Natural killer cell (primary cell): ENCODE results near the gene EPHA2. TPM values are rescaled to one million over a fixed set of nuclear protein-coding genes. Genes with fewer than 3 reads are reported as not detected.
A peak's percentile ranks its signal among the peaks of the same experiment; 100 is the strongest.
"Not testable (repeated sequence)": the region's sequence is repeated elsewhere in the genome, so short reads cannot be mapped to it uniquely, and the experiment has no call there.

ENCODE experiments used
- ATAC-seq, 3 donors: fragments of 150-1000 bp in 2 of 3; fragments of 200-7000 bp in 1 of 3; cut with Tn5 transposase; 1 replicate in 1 of 3; 2 replicates in 2 of 3; pipeline ENCODE4 v1.10.0; 2021; ENCODE audit warnings: mild to moderate bottlenecking in 2 of 3, moderate library complexity in 2 of 3
- DNase-seq, 2 donors: peaks; one replicate each; pipeline versions ENCODE4 v3.0.0 to v3.0.0-alpha.2; 2013 to 2021; ENCODE audit warnings: mixed read lengths in 1 of 2
- H3K27ac ChIP-seq: one replicate; pipeline ENCODE4 v1.5.1; 2013; ENCODE audit warnings: mild to moderate bottlenecking, low read length
- H3K27me3 ChIP-seq: one replicate; pipeline ENCODE4 v1.6.1; 2013; ENCODE audit warnings: low read length; ENCODE audit not compliant: control insufficient read depth, insufficient read depth
- H3K36me3 ChIP-seq: one replicate; pipeline ENCODE4 v1.6.1; 2013; ENCODE audit warnings: low read length; ENCODE audit not compliant: control insufficient read depth, insufficient read depth
- H3K4me1 ChIP-seq: one replicate; pipeline ENCODE4 v1.6.1; 2013; ENCODE audit warnings: low read length; ENCODE audit not compliant: control insufficient read depth, insufficient read depth
- H3K4me3 ChIP-seq: one replicate; pipeline ENCODE4 v1.5.1; 2013; ENCODE audit warnings: low read length
- H3K9me3 ChIP-seq: one replicate; pipeline ENCODE4 v1.6.1; 2013; ENCODE audit warnings: low read length; ENCODE audit not compliant: control insufficient read depth, insufficient read depth
- H3K27ac Mint-ChIP-seq, 2 donors: one replicate each; pipeline ENCODE4 v1.8.0; 2022; ENCODE audit warnings: mild to moderate bottlenecking in 2 of 2, mixed read lengths in 2 of 2, moderate library complexity in 1 of 2
- H3K27me3 Mint-ChIP-seq, 2 donors: one replicate each; pipeline ENCODE4 v1.8.0; 2022; ENCODE audit warnings: low read depth in 2 of 2, mixed read lengths in 2 of 2
- H3K36me3 Mint-ChIP-seq: one replicate; pipeline ENCODE4 v1.8.0; 2022; ENCODE audit warnings: mixed read lengths
- H3K4me1 Mint-ChIP-seq, 2 donors: one replicate each; pipeline ENCODE4 v1.8.0; 2022; ENCODE audit warnings: mixed read lengths in 2 of 2
- H3K4me3 Mint-ChIP-seq: one replicate; pipeline ENCODE4 v1.8.0; 2022; ENCODE audit warnings: mild to moderate bottlenecking, moderate library complexity, mixed read lengths
- H3K9me3 Mint-ChIP-seq, 2 donors: one replicate each; pipeline ENCODE4 v1.8.0; 2022; ENCODE audit warnings: mixed read lengths in 2 of 2
- CTCF ChIP-seq: fragments of 200-600 bp; IDR thresholded peaks from one replicate; pipeline ENCODE4 v1.8.0; 2022; ENCODE audit warnings: antibody characterized with exemption
- WGBS: methylation state at CpG from one replicate; pipeline ENCODE4 v1.1.7; 2013; ENCODE audit warnings: missing lambda C conversion rate; ENCODE audit not compliant: insufficient coverage; 5-methylcytosine and 5-hydroxymethylcytosine counted together
- intact Hi-C: fragments of 100-400 bp; cut with micrococcal nuclease; formaldehyde crosslinking; loops from one replicate; pipeline ENCODE4 v1.14.2; 2022
- total RNA-seq, 4 donors: library from RNA; stranded (reverse); fragments of 120-200 nt in 1 of 4; gene quantifications; one replicate each; pipeline versions ENCODE4 v1.2.3 to v1.2.4, GENCODE V29; 2013 to 2022

The EPHA2 gene
- total RNA-seq, 3 donors from 2014 or later (not counting 1 experiment from before 2014, with no cell fraction given), result 0.13 TPM; not detected in 2

GRCh38 chr1:16171314-16172151 lies 15.7 kb upstream of the EPHA2 start:
- Histone ChIP-seq H3K27ac (no peak overlapping the region), H3K27me3 (peaks cover 8% of the 10 kb centered on the region), H3K4me3 (no peak overlapping the region), H3K9me3 (no peaks in the 10 kb centered on the region), H3K4me1 (peaks cover 27% of the 10 kb centered on the region), H3K36me3 (no peaks in the 10 kb centered on the region)
- Mint-ChIP-seq H3K4me1 (peaks cover 12 to 16% of the 10 kb centered on the region in 2 donors), H3K36me3 (no peaks in the 10 kb centered on the region), H3K27ac (no peak overlapping the region), H3K9me3 (no peaks in the 10 kb centered on the region), H3K4me3 (no peak overlapping the region), H3K27me3 (peaks cover 10 to 27% of the 10 kb centered on the region in 2 donors)
- no peak for ATAC-seq
- TF ChIP-seq CTCF, result no peak
- WGBS, result 89% methylated on average over 19 of the region's 19 CpGs
- intact Hi-C loops, result no loop called here
- DNase-seq, result no peak

- H3K27ac Mint-ChIP-seq, result no peak overlapping the region
- no peak for ATAC-seq
- peaks cover 10 to 32% of the 10 kb centered on the region in 2 donors for H3K27me3 Mint-ChIP-seq
- H3K36me3 ChIP-seq, result no peaks in the 10 kb centered on the region
- H3K27me3 ChIP-seq, result peaks cover 8% of the 10 kb centered on the region
- no peak overlapping the region for H3K27ac ChIP-seq
- no peaks in the 10 kb centered on the region for H3K36me3 Mint-ChIP-seq
- no peak for DNase-seq
- WGBS, result 100% methylated on average over 3 of the region's 3 CpGs
- no peaks in the 10 kb centered on the region for H3K9me3 Mint-ChIP-seq
- intact Hi-C loops, result no loop called here
- peaks cover 27% of the 10 kb centered on the region for H3K4me1 ChIP-seq
- H3K4me3 ChIP-seq, result no peak overlapping the region
- H3K4me3 Mint-ChIP-seq, result no peak overlapping the region
- peaks cover 12 to 20% of the 10 kb centered on the region in 2 donors for H3K4me1 Mint-ChIP-seq
- no peak for TF ChIP-seq CTCF
- H3K9me3 ChIP-seq, result no peaks in the 10 kb centered on the region
These were observed 14.4 kb upstream of the EPHA2 start for GRCh38 chr1:16170283-16170673.

DNA sequence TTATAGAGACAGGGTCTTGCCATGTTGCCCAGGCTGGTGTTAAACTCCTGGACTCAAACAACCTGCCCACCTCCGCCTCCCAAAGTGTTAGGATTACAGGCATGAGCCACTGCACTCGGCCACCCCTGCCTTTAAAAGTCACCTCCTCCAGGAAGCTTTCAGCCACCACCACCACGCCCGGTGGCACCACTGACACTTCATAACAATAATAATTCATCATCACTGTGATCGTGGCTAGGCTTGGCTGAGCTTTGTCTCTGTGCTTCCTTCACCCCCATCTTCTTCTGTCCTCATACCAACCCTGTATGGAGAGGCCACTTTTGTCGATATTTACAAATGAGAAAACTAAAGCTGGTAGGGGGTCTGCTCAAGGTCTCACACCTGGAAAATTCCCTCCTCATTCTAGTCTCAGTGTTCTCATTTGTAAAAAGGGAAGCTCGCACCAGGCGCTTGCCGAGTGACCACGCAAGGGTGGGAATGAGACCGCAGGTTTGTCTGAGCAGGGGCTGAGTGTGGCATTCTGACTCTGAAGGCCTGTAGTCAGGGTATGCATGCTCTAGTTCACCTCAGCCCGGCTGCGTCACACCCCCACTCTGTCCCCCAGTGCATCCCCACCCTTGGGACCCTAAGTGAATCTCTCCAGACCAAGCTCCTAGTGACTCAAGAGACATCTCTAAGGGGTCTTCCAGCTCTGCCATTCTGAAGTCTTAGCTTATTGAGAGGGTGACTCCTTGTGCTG lies 12.9 kb upstream of the EPHA2 start:
- Histone ChIP-seq H3K4me1 (peaks cover 27% of the 10 kb centered on the region), H3K9me3 (no peaks in the 10 kb centered on the region), H3K27me3 (peaks cover 8% of the 10 kb centered on the region), H3K27ac (no peak overlapping the region), H3K4me3 (no peak overlapping the region), H3K36me3 (no peaks in the 10 kb centered on the region)
- DNase-seq, result peak in 1 of 2 donors; percentile 33
- peak in 2 of 3 donors; percentile 32 to 38 for ATAC-seq
- H3K36me3 Mint-ChIP-seq, result no peaks in the 10 kb centered on the region
- 27% methylated on average over 11 of the region's 13 CpGs for WGBS
- peaks cover 24 to 38% of the 10 kb centered on the region in 2 donors for H3K27me3 Mint-ChIP-seq
- peak overlapping the region; percentile 78 for H3K4me3 Mint-ChIP-seq
- peak overlapping the region; percentile 48 to 63 for H3K27ac Mint-ChIP-seq
- no peak for TF ChIP-seq CTCF
- H3K9me3 Mint-ChIP-seq, result no peaks in the 10 kb centered on the region
- H3K4me1 Mint-ChIP-seq, result peaks cover 12 to 20% of the 10 kb centered on the region in 2 donors
- intact Hi-C loops, result no loop called here

- H3K4me3 Mint-ChIP-seq, result peak overlapping the region; percentile 78
- DNase-seq, H3K27me3 ChIP-seq, H3K9me3 ChIP-seq, H3K4me3 ChIP-seq, ATAC-seq, H3K27ac ChIP-seq, H3K36me3 Mint-ChIP-seq, intact Hi-C loops, H3K36me3 ChIP-seq, H3K9me3 Mint-ChIP-seq: not testable (repeated sequence)
- H3K27ac Mint-ChIP-seq, result peak overlapping the region; percentile 48 to 63
- H3K4me1 ChIP-seq, result peaks cover 26% of the 10 kb centered on the region
- peaks cover 12 to 21% of the 10 kb centered on the region in 2 donors for H3K4me1 Mint-ChIP-seq
- 61% methylated on average over 7 of the region's 10 CpGs for WGBS
- H3K27me3 Mint-ChIP-seq, result peaks cover 24 to 37% of the 10 kb centered on the region in 2 donors
These were observed 12.3 kb upstream of the EPHA2 start for GRCh38 chr1:16168144-16168495.
